ENCODE results near the gene KIZ.
"Not testable (repeated sequence)": the region's sequence is repeated elsewhere in the genome, so short reads cannot be mapped to it uniquely, and the experiment has no call there.

KIZ gene

GRCh38 chr20:21141825-21142224 lies 15.9 kb downstream of the KIZ start:
- DNase-seq: no peak

- no peak for DNase-seq
Observed at GRCh38 chr20:21143194-21143890, 17.5 kb downstream of the KIZ start.

- no peak for DNase-seq
Observed at GRCh38 chr20:21145424-21145823, 19.5 kb downstream of the KIZ start.

- DNase-seq: no peak
Observed at GRCh38 chr20:21146215-21146614, 20.3 kb downstream of the KIZ start.

GRCh38 chr20:21147593-21147992 lies 21.7 kb downstream of the KIZ start:
- no peak for DNase-seq

- DNase-seq: no peak
Observed at GRCh38 chr20:21149344-21149743, 23.5 kb downstream of the KIZ start.

- DNase-seq: no peak
Observed at GRCh38 chr20:21151791-21152190, 25.9 kb downstream of the KIZ start.

- no peak for DNase-seq
Observed at GRCh38 chr20:21154692-21155091, 28.8 kb downstream of the KIZ start.

- DNase-seq: no peak
Observed at GRCh38 chr20:21155268-21155667, 29.4 kb downstream of the KIZ start.

GRCh38 chr20:21156266-21156665 lies 30.4 kb downstream of the KIZ start:
- no peak for DNase-seq

GRCh38 chr20:21157006-21157405 lies 31.1 kb downstream of the KIZ start:
- DNase-seq: no peak

- no peak for DNase-seq
Observed at GRCh38 chr20:21159658-21160380, 33.9 kb downstream of the KIZ start.

GRCh38 chr20:21161926-21162325 lies 36.0 kb downstream of the KIZ start:
- DNase-seq: no peak

GRCh38 chr20:21162631-21163030 lies 36.7 kb downstream of the KIZ start:
- DNase-seq: no peak

GRCh38 chr20:21166801-21167200 lies 40.9 kb downstream of the KIZ start:
- DNase-seq: no peak

GRCh38 chr20:21167261-21167660 lies 41.4 kb downstream of the KIZ start:
- DNase-seq: no peak

- not testable (repeated sequence) for DNase-seq
Observed at GRCh38 chr20:21168061-21168460, 42.2 kb downstream of the KIZ start.

GRCh38 chr20:21172626-21173025 lies 46.7 kb downstream of the KIZ start:
- no peak for DNase-seq

GRCh38 chr20:21173485-21173884 lies 47.6 kb downstream of the KIZ start:
- no peak for DNase-seq

- no peak for DNase-seq
Observed at GRCh38 chr20:21174516-21175239, 48.8 kb downstream of the KIZ start.

GRCh38 chr20:21175433-21175832 lies 49.6 kb downstream of the KIZ start:
- no peak for DNase-seq

GRCh38 chr20:21177767-21178166 lies 51.9 kb downstream of the KIZ start:
- no peak for DNase-seq

- DNase-seq: no peak
Observed at GRCh38 chr20:21179757-21180156, 53.9 kb downstream of the KIZ start.

- DNase-seq: no peak
Observed at GRCh38 chr20:21180248-21180647, 54.4 kb downstream of the KIZ start.

Data from activated T-cell treated with anti-CD3 and anti-CD28 coated beads, Interleukin-2, amount 50 U/mL, for 48 hours (primary cell).